ENCODE results near the gene OR1J2.
"Not testable (repeated sequence)": the region's sequence is repeated elsewhere in the genome, so short reads cannot be mapped to it uniquely, and the experiment has no call there.

OR1J2 gene

GRCh38 chr9:122510502-122510901 is at the start of gene OR1J2:
TSS of gene OR1J2 (plus strand) at chr9:122510802. CDS start at chr9:122510802, 0 bp downstream.
- no peak for DNase-seq (ENCODE audit: low read depth, low spot score)

GRCh38 chr9:122463828-122464632 is 46.6 kb upstream of the OR1J2 start:
- no peak for DNase-seq (ENCODE audit: low read depth, low spot score)

GRCh38 chr9:122464633-122465567 is 45.7 kb upstream of the OR1J2 start:
- peak; percentile 76 for DNase-seq (ENCODE audit: low read depth, low spot score)

GRCh38 chr9:122466456-122466855 is 44.1 kb upstream of the OR1J2 start:
- no peak for DNase-seq (ENCODE audit: low read depth, low spot score)

- DNase-seq (ENCODE audit: low read depth, low spot score): no peak
These were observed 41.9 kb upstream of the OR1J2 start for GRCh38 chr9:122468735-122469134.

- no peak for DNase-seq (ENCODE audit: low read depth, low spot score)
These were observed 36.0 kb upstream of the OR1J2 start for GRCh38 chr9:122474561-122474960.

GRCh38 chr9:122475717-122476116 is 34.9 kb upstream of the OR1J2 start:
- no peak for DNase-seq (ENCODE audit: low read depth, low spot score)

- DNase-seq (ENCODE audit: low read depth, low spot score): no peak
These were observed 33.3 kb upstream of the OR1J2 start for GRCh38 chr9:122477346-122477745.

GRCh38 chr9:122477826-122478225 is 32.8 kb upstream of the OR1J2 start, which contains the start of gene OR1J1:
TSS of gene OR1J1 (minus strand) at chr9:122477926. CDS start at chr9:122477926, 0 bp downstream.
- no peak for DNase-seq (ENCODE audit: low read depth, low spot score)

- no peak for DNase-seq (ENCODE audit: low read depth, low spot score)
These were observed 31.5 kb upstream of the OR1J2 start for GRCh38 chr9:122479062-122479461.

- peak; percentile 3 for DNase-seq (ENCODE audit: low read depth, low spot score)
These were observed 11.7 kb upstream of the OR1J2 start for GRCh38 chr9:122498883-122499288.

GRCh38 chr9:122506964-122507363 is 3.6 kb upstream of the OR1J2 start:
- DNase-seq (ENCODE audit: low read depth, low spot score): no peak

GRCh38 chr9:122518226-122518625 is 7.6 kb downstream of the OR1J2 start:
- no peak for DNase-seq (ENCODE audit: low read depth, low spot score)

GRCh38 chr9:122518841-122519240 is 8.2 kb downstream of the OR1J2 start, which contains the start of gene OR1J4:
TSS of gene OR1J4 (plus strand) at chr9:122519141. CDS start at chr9:122519141, 0 bp downstream.
- DNase-seq (ENCODE audit: low read depth, low spot score): no peak

- DNase-seq (ENCODE audit: low read depth, low spot score): no peak
These were observed 8.8 kb downstream of the OR1J2 start for GRCh38 chr9:122519376-122519775.

GRCh38 chr9:122526602-122527001 is 16.0 kb downstream of the OR1J2 start:
- DNase-seq (ENCODE audit: low read depth, low spot score): no peak

- no peak for DNase-seq (ENCODE audit: low read depth, low spot score)
These were observed 16.6 kb downstream of the OR1J2 start, which contains the start of gene OR1N1 for GRCh38 chr9:122527193-122527592. TSS of gene OR1N1 (minus strand) at chr9:122527293. CDS start at chr9:122527293, 0 bp downstream.

- not testable (repeated sequence) for DNase-seq (ENCODE audit: low read depth, low spot score)
These were observed 20.6 kb downstream of the OR1J2 start for GRCh38 chr9:122531157-122531556.

- DNase-seq (ENCODE audit: low read depth, low spot score): no peak
These were observed 25.5 kb downstream of the OR1J2 start for GRCh38 chr9:122536134-122536533.

- not testable (repeated sequence) for DNase-seq (ENCODE audit: low read depth, low spot score)
These were observed 26.5 kb downstream of the OR1J2 start for GRCh38 chr9:122537066-122537465.

- DNase-seq (ENCODE audit: low read depth, low spot score): no peak
These were observed 28.2 kb downstream of the OR1J2 start for GRCh38 chr9:122538757-122539156.

- no peak for DNase-seq (ENCODE audit: low read depth, low spot score)
These were observed 35.6 kb downstream of the OR1J2 start for GRCh38 chr9:122546196-122546595.

Measured in smooth muscle cell of the brain vasculature (primary cell).